Measurements from ENCODE around the gene DPCD.
"Not testable (repeated sequence)": the region's sequence is repeated elsewhere in the genome, so short reads cannot be mapped to it uniquely, and the experiment has no call there.

The DPCD gene

DNA sequence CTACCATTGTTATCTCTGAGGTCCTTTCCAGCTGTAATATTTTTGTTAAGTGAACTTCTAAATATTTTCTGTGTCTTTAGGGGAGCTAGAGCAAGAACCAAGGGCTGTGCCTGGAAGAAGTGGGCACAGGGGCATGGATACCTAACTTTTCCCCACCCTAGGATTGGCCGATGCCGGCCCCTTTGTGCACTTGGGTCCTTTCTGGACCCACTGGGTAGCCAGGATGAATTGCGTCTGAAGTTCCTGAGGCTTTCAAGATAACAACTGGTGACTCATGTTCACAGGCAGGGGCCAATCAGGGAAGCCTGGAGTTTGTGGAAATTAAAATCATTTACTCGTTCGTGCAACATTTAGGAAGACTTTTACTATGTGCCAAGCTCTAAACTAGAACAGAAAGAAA is 758 bp downstream of the DPCD start:
- CTCF ChIA-PET: interaction anchor here (1.8 kb wide), 1 partner anchor 192 kb away, joined by 5 read pairs; no protein-coding TSS in a partner anchor
- H3K36me3 Mint-ChIP-seq: peaks cover 5% of the 10 kb centered on the region
- DNase-seq: no peak
- H3K27ac Mint-ChIP-seq: no peak overlapping the region
- H3K4me3 Mint-ChIP-seq: peak overlapping the region; percentile 92
- H3K4me1 Mint-ChIP-seq: peaks cover 28% of the 10 kb centered on the region
- no peaks in the 10 kb centered on the region for H3K27me3 Mint-ChIP-seq
- H3K9me3 Mint-ChIP-seq: no peaks in the 10 kb centered on the region

DNA sequence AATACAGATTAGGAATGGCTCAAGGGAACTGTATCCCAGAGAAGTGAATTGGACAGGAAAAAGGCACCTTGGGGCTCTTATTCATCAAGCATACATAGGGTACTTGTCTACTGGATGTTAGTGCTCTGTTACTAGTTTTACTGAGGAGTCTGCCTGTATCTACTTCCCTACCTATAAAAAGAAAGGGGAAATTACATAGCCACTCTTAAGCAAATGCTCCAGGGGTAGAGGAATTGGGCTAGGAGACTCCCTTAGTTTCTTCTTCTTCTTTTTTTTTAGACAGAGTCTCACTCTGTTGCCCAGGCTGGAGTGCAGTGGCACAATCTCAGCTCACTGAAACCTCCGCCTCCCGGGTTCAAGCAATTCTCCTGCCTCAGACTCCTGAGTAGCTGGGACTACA is 5.2 kb downstream of the DPCD start:
- CTCF ChIA-PET: interaction anchor here (2.4 kb wide), 1 partner anchor 188 kb away, joined by 8 read pairs; no protein-coding TSS in a partner anchor
- not testable (repeated sequence) for DNase-seq, H3K9me3 Mint-ChIP-seq

DNA sequence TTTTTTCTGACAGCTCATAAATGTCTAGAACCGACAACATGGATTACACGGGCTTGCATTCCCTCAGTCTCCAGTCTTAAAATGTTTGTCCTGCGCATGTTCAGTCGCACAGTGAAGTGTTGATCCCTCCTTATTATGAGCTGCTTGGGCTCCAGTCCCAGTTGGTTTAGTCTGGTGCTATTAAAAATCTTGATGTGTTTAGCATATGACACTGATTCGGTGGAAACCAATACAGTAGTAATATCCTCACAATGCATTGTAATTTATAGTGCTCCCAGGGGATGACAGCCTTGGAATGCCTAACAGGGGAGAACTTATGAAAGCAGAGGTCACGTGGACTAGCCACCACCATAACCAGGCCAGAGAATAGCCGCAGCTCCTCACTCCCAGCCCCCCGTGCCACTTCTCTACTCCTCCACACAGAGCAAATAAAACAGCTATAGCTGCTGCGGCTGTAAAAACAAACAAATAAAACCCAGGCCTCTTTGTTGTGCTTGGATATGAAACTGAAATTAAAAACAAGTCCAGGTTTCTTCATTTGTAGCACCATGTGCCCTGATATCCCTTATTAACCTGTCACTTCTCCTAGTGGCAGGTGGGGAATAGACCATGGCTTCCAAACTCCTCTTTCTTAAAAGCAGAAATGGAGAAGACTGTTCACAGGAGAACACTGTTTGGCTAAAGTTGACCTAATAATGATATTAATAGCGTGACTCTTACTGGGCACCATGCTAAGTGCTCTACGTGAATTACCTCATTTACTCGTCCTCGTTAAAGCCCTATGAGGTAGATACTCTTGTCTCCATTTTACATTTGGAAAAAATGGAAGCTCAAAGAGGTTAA is 7.7 kb downstream of the DPCD start:
- CTCF ChIA-PET: interaction anchor here (0.7 to 2.4 kb wide), 3 partner anchors 26 to 185 kb away, joined by 3 to 8 read pairs (median 4); no protein-coding TSS in a partner anchor
- Mint-ChIP-seq H3K4me1 (no peaks in the 10 kb centered on the region), H3K36me3 (no peaks in the 10 kb centered on the region), H3K4me3 (no peak overlapping the region), H3K27me3 (no peaks in the 10 kb centered on the region), H3K27ac (no peak overlapping the region), H3K9me3 (no peaks in the 10 kb centered on the region)
- no peak for DNase-seq

More for the DNA sequence above, 5.2 kb downstream of the DPCD start:
- H3K4me3 Mint-ChIP-seq, H3K36me3 Mint-ChIP-seq, H3K27ac Mint-ChIP-seq, H3K4me1 Mint-ChIP-seq, H3K27me3 Mint-ChIP-seq: not testable (repeated sequence)

DNA sequence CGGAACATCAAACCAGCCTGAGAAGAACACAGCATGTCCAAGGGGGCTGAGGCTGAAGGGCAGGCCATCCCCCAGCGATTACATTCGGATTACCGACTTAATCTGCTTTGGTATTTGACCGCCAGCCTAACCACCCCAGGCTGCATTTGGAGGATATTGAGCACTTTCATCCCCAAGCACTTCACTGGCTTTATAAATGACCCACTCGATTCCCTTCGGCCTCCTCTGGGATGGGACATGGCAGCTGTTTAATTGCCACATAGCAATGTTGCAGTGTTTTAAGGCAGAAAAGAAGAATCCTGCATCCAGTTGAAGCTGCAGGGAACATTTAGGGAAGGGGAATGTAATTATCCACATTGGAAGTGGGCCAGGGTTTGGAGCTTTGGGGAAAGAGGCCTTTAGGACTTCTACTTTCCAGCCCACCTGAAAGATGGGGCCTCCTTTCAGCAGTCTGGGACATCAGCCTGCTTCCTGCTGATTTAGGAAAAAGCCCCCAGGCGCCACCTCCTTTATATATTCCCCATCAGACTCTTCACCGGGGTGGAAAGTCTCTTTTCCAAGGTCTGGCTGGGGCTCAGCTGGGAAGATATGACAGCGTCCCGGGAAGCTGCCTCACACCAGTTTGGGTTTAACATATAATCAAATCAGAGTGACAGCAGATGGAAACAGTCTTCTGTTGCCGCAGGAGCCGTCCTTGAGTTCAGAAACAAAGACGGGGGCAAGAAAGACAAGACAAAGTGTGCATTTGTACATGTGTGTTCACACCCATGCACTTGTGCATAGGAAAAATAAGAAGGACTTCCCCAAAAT is 9.2 kb downstream of the DPCD start:
- H3K4me1 Mint-ChIP-seq: no peaks in the 10 kb centered on the region

DNA sequence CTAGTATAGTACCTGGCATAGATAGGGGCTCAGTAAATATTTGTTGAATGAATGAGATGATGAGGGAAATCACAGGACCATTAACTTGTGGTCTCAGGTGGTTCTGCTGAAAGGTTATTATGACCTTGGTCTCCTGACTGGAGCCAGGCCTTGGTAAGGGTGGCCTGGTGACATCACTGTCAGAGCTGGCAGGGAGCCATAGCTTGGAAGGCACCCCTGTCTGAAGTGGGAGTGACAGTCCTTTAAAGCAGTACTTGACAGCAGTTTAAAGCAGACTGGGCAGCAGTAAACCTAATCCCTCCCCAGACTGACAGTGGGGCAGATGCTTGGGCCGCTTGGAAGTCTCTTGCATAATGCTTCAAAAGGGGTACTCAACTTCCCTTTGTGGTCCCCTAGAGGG is 13.4 kb downstream of the DPCD start:
- Mint-ChIP-seq H3K4me3 (no peak overlapping the region), H3K4me1 (no peaks in the 10 kb centered on the region), H3K9me3 (no peaks in the 10 kb centered on the region), H3K36me3 (peaks cover 2% of the 10 kb centered on the region), H3K27ac (no peak overlapping the region), H3K27me3 (no peaks in the 10 kb centered on the region)
- DNase-seq: peak; percentile 16
- CTCF ChIA-PET: interaction anchor here (1.3 to 10.7 kb wide), 3 partner anchors 9 to 180 kb away, joined by 3 to 192 read pairs (median 8); partner anchors contain the start of gene NPM3

More for the DNA sequence above, 9.2 kb downstream of the DPCD start:
- H3K9me3 Mint-ChIP-seq: no peaks in the 10 kb centered on the region
- CTCF ChIA-PET: interaction anchor here (0.7 kb wide), 1 partner anchor 147 kb away, joined by 3 read pairs; no protein-coding TSS in a partner anchor
- no peak for DNase-seq
- H3K27me3 Mint-ChIP-seq: no peaks in the 10 kb centered on the region
- H3K4me3 Mint-ChIP-seq: no peak overlapping the region
- H3K36me3 Mint-ChIP-seq: no peaks in the 10 kb centered on the region
- no peak overlapping the region for H3K27ac Mint-ChIP-seq

DNA sequence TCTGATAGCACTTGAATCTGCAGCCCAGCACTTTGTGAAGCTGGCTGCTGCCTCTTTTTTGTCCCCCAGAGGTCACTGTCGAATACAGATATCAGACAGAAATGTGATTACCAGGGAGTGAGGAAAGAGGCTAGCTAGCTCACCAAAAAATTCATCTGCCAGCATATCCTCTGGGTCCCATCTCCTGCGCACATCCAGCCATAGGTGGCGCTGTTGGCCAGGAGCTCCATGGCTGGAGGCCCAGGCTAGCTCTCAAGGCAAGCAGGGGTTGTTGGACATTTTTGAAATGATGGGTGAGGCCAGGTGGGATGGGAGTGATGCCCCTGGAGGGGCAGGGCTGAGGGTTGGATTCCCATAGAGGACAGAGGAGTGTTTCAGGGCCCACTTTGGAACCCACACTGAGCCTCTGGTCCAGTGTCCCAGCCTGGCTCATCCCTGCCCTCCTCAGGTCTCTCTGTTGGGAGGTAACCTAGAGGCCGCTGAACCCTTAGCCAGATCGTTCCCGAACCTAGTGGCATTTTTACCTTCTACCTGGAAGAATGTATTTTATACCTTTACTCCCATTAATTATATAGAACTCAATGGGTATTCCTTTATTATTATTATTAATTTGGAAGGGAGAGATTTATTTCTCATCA is 14.8 kb downstream of the DPCD start:
- H3K36me3 Mint-ChIP-seq: peaks cover 2% of the 10 kb centered on the region
- no peaks in the 10 kb centered on the region for H3K9me3 Mint-ChIP-seq
- DNase-seq: peak; percentile 87
- H3K27me3 Mint-ChIP-seq: no peaks in the 10 kb centered on the region
- no peak overlapping the region for H3K4me3 Mint-ChIP-seq
- CTCF ChIA-PET: interaction anchor here (0.7 to 10.7 kb wide), 22 partner anchors 8 to 512 kb away, joined by 3 to 192 read pairs (median 4); partner anchors contain the start of gene NPM3
- H3K4me1 Mint-ChIP-seq: no peaks in the 10 kb centered on the region
- H3K27ac Mint-ChIP-seq: no peak overlapping the region

DNA sequence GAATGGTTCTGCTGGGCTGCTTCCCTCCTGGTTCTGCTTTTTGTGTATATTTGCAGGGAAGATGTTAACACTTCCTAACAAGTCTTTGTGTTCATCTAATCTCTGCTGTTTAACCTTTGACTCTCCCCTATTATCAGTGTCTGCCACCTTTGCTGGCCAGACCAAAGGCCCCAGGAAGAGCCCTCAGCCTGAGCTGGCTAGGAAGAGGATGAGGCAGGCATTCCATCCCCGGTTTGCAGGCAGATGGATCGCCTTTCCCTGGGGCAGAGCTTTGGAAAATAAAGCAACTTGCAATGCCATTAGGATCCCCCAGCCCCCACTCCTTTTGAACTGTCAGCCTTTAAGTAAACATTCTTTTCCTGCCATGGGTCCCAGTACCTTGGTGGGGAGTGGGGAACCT is 19.0 kb downstream of the DPCD start:
- DNase-seq: no peak
- no peak overlapping the region for H3K4me3 Mint-ChIP-seq
- H3K27ac Mint-ChIP-seq: no peak overlapping the region
- no peaks in the 10 kb centered on the region for H3K27me3 Mint-ChIP-seq
- CTCF ChIA-PET: interaction anchor here (0.6 to 10.7 kb wide), 2 partner anchors 175 to 196 kb away, joined by 4 to 192 read pairs; partner anchors contain the start of gene NPM3
- peaks cover 12% of the 10 kb centered on the region for H3K4me1 Mint-ChIP-seq
- H3K36me3 Mint-ChIP-seq: peaks cover 15% of the 10 kb centered on the region
- H3K9me3 Mint-ChIP-seq: no peaks in the 10 kb centered on the region

DNA sequence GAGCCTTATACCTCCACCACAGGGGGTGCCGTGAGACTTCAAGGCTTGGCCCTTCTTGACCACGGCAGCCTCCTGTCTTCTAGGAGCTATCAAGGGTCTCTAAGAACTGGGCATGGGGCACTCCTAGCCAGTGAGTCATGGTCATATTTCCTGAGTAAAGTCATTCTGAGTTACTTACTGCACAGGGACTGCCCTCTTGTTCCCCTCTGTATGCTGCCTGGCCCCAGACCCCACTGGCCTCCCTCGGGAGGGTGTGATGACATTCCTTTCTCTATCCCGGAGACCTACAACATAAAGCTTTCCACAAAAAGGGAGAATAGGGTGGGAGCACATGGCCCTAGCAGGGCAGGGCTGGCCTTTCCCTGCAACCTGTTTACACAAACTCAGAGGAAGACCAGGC is 21.4 kb downstream of the DPCD start:
- no peak overlapping the region for H3K27ac Mint-ChIP-seq
- peaks cover 15% of the 10 kb centered on the region for H3K36me3 Mint-ChIP-seq
- CTCF ChIA-PET: no interaction called here
- no peak for DNase-seq
- H3K27me3 Mint-ChIP-seq: no peaks in the 10 kb centered on the region
- no peaks in the 10 kb centered on the region for H3K9me3 Mint-ChIP-seq
- H3K4me3 Mint-ChIP-seq: no peak overlapping the region
- H3K4me1 Mint-ChIP-seq: peaks cover 12% of the 10 kb centered on the region

DNA sequence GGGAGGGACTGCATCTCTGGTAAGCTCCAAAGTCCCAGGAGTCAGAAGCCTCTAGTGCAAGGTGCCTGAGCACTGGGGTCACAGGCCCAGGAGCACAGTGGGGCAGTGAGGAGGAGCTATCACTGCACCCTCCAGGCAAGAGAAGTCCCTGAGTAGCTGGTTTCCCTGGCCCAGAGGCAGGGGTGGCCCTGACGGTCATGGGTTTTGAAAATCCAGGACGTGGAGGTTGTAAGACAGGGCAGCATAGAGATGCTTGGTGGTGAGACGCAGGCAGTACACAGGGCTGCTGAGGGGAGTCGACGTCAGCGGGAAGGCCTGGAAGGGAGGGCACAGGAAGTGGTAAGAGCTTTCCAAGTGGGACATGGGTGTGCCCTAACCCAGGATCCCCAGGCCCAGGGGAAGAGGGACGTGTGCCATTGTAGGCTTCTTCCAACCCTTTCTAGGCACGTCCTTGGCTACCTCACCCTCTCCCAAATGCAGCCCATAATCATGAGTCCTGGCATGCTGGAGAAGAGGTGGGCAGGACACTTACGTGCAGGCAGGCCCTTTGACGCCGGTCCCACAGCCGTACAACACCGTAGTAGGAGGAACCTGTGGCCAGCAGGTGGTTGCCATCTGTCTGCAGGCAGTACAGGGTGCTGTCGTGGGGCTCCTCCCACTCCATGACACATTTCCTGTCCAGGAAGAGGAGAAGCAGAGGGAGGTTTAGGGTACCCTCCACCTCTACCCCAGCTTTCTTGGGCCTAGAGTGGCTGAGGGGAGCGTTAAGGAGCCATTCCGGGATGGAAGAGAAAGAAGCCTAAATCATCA is 23.2 kb downstream of the DPCD start:
- Mint-ChIP-seq H3K27ac (peak overlapping the region; percentile 56), H3K9me3 (no peaks in the 10 kb centered on the region), H3K4me1 (peaks cover 12% of the 10 kb centered on the region), H3K36me3 (peaks cover 15% of the 10 kb centered on the region), H3K4me3 (no peak overlapping the region), H3K27me3 (no peaks in the 10 kb centered on the region)
- DNase-seq: peak; percentile 39
- CTCF ChIA-PET: interaction anchor here (1.9 kb wide), 1 partner anchor 9 kb away, joined by 8 read pairs; no protein-coding TSS in a partner anchor

DNA sequence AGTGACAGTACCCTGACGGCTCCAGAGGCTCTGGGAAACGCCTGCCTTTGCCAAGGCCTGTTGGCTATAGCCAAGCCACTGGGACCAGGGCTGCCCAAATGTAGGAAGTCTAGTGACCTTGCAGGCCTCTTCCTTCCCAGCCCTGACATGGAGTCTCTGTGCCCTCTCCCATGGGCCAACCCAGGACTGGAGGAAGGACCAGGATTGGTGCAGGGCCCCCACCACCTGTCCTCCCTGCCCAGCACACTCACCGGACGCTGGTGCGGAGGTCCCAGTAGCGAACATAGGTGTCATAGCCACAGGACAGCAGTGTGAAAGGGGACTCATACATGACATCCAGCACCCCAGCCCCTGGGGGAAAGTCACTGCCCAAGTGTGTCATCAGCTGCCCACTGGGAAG is 24.0 kb downstream of the DPCD start:
- H3K9me3 Mint-ChIP-seq: no peaks in the 10 kb centered on the region
- H3K4me3 Mint-ChIP-seq: no peak overlapping the region
- H3K27ac Mint-ChIP-seq: no peak overlapping the region
- no peaks in the 10 kb centered on the region for H3K27me3 Mint-ChIP-seq
- DNase-seq: no peak
- H3K4me1 Mint-ChIP-seq: peaks cover 12% of the 10 kb centered on the region
- H3K36me3 Mint-ChIP-seq: peaks cover 16% of the 10 kb centered on the region
- CTCF ChIA-PET: interaction anchor here (1.1 to 1.9 kb wide), 2 partner anchors 9 to 169 kb away, joined by 4 to 8 read pairs; no protein-coding TSS in a partner anchor

DNA sequence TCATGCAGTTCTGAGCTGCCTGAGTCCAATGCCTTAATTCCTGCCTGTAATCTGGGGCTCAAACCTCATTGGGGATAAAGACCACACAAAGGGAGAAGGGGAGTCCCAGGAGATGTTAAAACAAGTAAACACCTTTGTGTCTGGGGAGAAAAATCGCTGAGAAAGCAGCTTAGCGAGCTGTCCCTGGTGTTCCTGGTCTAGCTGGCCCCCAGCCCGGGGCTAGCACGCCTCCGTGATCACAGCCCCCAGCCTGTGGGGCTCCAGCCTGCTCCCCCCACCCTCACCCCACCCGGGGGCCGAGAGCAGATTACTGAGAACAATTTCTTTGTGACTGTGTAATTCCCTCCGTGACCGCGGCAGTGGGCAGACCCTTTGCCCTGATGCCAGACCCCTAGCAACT is 24.8 kb downstream of the DPCD start:
- CTCF ChIA-PET: interaction anchor here (1.1 kb wide), 1 partner anchor 168 kb away, joined by 4 read pairs; no protein-coding TSS in a partner anchor
- DNase-seq: no peak
- H3K36me3 Mint-ChIP-seq: peaks cover 16% of the 10 kb centered on the region
- peaks cover 12% of the 10 kb centered on the region for H3K4me1 Mint-ChIP-seq
- H3K4me3 Mint-ChIP-seq: no peak overlapping the region
- H3K27me3 Mint-ChIP-seq: no peaks in the 10 kb centered on the region
- H3K27ac Mint-ChIP-seq: no peak overlapping the region
- no peaks in the 10 kb centered on the region for H3K9me3 Mint-ChIP-seq

DNA sequence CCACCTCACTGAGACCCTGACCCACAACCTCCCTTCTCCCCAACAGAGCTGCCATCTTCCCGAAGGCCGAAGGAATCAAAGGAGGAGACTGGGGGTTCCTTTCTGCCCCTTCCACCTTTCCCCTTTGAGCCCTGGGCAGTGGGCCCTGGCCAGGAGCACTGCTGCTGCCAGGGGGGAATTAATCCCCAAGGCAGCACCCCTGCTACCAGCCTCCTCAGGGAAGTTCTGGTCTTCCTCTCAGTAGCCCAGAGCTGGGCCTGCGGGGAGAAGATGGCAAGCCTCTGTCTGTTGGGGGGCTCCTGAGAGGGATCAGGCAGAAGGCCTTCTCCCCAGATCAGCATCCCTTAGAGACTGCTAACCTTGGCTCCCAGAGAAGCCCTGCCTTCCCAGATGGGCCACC is 25.5 kb downstream of the DPCD start:
- peaks cover 12% of the 10 kb centered on the region for H3K4me1 Mint-ChIP-seq
- no peaks in the 10 kb centered on the region for H3K27me3 Mint-ChIP-seq
- H3K27ac Mint-ChIP-seq: no peak overlapping the region
- H3K9me3 Mint-ChIP-seq: no peaks in the 10 kb centered on the region
- CTCF ChIA-PET: no interaction called here
- H3K4me3 Mint-ChIP-seq: no peak overlapping the region
- H3K36me3 Mint-ChIP-seq: peaks cover 19% of the 10 kb centered on the region
- DNase-seq: no peak
